ENCODE data around the gene RASA4.
"Not testable (repeated sequence)": the region's sequence is repeated elsewhere in the genome, so short reads cannot be mapped to it uniquely, and the experiment has no call there.

- TF ChIP-seq CTCF (IDR thresholded peaks at IDR 0.05 in 8 of 11, conservative IDR thresholded peaks at IDR 0.05 in 3 of 11); POLR2A (IDR thresholded peaks at IDR 0.05): not testable (repeated sequence)
These were observed 6.8 kb downstream of the RASA4 start for GRCh38 chr7:102609734-102610133.
